G401 (cell line): ENCODE measurements around the gene NDUFB11. TPM values are rescaled to one million over a fixed set of nuclear protein-coding genes. Genes with fewer than 3 reads are reported as not detected.

Experiments
- DNase-seq: peaks from one replicate; pipeline ENCODE4 v3.0.0-alpha.2; 2015; ENCODE audit warnings: low spot score
- in situ Hi-C: cut with HindIII; loops from 2 replicates; pipeline ENCODE4 v1.10.0; 2016; ENCODE audit warnings: low sequenced_read_pairs, mixed read lengths
- total RNA-seq: library from RNA; depleted of rRNA; stranded (reverse); fragments of >200 nt; shearing (Covaris generic); gene quantifications from 2 replicates; pipeline ENCODE4 v1.2.3, GENCODE V29; 2014; rRNA removed

NDUFB11 gene
- total RNA-seq, 1 experiment from 2014 or later = 87.1 TPM

GRCh38 chrX:47101206-47101605 lies 43.3 kb downstream of the NDUFB11 start:
- no peak for DNase-seq
- in situ Hi-C loops = no loop called here

GRCh38 chrX:47098338-47099094 lies 46.0 kb downstream of the NDUFB11 start:
- in situ Hi-C loops = no loop called here
- DNase-seq = no peak

GRCh38 chrX:47097018-47097417 lies 47.5 kb downstream of the NDUFB11 start:
- in situ Hi-C loops = no loop called here
- DNase-seq = peak; percentile 14

GRCh38 chrX:47093860-47094259 lies 50.6 kb downstream of the NDUFB11 start:
- in situ Hi-C loops = no loop called here
- no peak for DNase-seq

GRCh38 chrX:47093248-47093647 lies 51.3 kb downstream of the NDUFB11 start:
- in situ Hi-C loops = no loop called here
- DNase-seq = peak; percentile 34

Other genes starting within 250 kb of the NDUFB11 start
- gene JADE3, start 232.3 kb downstream of the NDUFB11 start, total RNA-seq = 6.9 and 17.3 TPM in 2 replicates
- not detected in 2 replicates for gene RGN, start 66.3 kb downstream of the NDUFB11 start, total RNA-seq
- 51.8 and 67.8 TPM in 2 replicates for gene RBM10, start 519 bp upstream of the NDUFB11 start, total RNA-seq
- gene UBA1, start 49.1 kb upstream of the NDUFB11 start, total RNA-seq = 198 and 217 TPM in 2 replicates
- gene CDK16, start 74.0 kb upstream of the NDUFB11 start, total RNA-seq = 88.1 and 118 TPM in 2 replicates
- 53.1 and 57.3 TPM in 2 replicates for gene USP11, start 88.3 kb upstream of the NDUFB11 start, total RNA-seq
- gene ZNF157, start 225.9 kb upstream of the NDUFB11 start, total RNA-seq = 0.25 and 0.44 TPM in 2 replicates